GM20431 (cell line): ENCODE measurements around the gene ZBTB8OS.

Experiments used
- in situ Hi-C: fragments of 300-500 bp; cut with MseI, MboI; formaldehyde crosslinking; loops from one replicate; pipeline ENCODE4 v1.15.0; 2020; ENCODE audit warnings: low sequenced_read_pairs; ENCODE audit not compliant: unreplicated experiment

The ZBTB8OS gene

GRCh38 chr1:32613472-32613871 is 36.9 kb downstream of the ZBTB8OS start:
- in situ Hi-C loops, result no loop called here

DNA sequence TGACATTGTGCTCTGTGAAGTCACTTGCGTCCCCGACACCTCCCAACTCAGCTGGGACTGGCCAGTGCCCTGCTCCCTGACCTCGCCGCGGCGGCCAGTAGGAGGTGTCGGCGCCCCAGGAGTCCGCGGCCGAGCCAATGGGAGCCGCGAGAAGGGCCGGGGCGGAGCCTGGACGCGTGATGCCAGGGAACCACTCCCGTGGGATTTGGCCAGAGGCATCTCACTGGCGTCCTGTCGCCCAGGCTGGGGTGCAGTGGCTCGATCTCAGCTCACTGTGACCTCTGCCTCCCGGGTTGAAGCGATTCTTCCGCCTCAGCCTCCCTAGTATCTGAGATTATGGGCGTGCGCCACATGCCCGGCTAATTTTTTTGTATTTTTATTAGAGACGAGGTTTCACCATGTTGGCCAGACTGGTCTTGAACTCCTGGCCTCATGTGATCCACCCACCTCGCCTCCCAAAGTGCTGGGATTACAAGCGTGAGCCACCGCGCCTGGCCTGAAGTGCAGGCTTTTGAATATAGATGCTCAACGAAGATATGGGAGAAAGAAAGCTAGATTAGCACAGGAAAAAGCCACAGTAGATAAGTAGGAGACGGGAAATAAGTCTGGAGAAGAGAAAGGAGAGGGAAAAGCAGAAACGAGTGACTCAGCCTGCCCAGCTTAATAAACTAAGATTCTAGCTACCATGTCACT is 38.0 kb downstream of the ZBTB8OS start:
- in situ Hi-C loops, result no loop called here

DNA sequence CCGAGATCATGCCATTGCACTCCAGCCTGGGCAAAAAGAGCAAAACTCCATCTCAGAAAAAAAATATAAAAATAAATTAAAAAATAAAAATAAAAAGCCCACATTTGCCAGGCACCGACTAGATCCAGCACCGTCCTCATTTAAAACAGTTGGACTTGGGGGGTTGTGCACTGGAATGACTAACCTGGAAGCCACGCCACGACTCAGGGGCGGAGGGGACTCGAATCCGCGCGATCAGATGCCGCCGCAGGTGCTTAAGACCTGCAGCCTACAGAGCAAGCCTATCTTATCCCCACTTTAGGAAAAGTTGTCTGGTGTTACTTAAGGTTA is 38.5 kb downstream of the ZBTB8OS start:
- in situ Hi-C loops, result no loop called here

GRCh38 chr1:32609180-32609579 is 41.2 kb downstream of the ZBTB8OS start:
- in situ Hi-C loops, result no loop called here

DNA sequence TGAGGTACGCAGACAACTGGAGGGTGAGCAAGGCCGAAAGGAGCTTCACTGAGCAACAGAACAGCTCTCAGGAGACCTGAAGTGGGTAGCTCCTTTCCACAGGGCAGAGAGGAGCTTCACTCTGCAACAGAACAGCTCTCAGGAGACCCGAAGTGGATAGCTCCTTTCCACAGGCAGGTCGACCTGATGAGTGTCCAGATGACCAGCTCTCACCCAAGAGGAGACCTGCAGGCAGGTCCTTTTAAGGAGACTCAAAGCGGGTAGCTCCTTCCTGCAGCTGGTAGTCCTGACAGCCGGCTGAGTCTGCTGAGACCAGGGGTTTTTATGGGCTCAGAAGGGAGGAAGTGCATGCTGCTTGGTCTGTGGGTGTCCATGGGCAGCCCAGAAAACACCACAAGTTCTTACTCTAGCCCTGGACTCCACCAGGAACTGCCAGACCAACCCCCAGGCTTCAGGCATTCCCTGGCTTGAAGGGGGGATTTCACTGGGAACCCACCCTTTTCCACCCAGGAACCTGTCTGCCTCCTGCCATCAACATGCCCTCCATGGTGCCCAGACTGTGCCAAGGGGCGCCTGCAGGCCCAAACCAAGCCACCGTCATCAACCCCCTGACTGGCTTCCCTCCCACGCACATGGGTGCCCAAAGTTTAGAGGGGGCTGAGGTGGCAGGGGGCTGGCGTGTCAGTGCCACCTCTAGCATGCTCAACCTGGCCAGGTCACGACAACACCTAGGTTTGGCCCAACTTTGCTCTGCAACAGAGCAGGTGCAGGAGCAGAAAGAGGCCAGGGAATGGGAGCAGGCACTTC is 43.6 kb downstream of the ZBTB8OS start:
- in situ Hi-C loops, result no loop called here

- in situ Hi-C loops, result no loop called here
These were observed 44.5 kb downstream of the ZBTB8OS start for GRCh38 chr1:32605711-32606424.

GRCh38 chr1:32600034-32600433 is 50.3 kb downstream of the ZBTB8OS start:
- in situ Hi-C loops, result no loop called here

DNA sequence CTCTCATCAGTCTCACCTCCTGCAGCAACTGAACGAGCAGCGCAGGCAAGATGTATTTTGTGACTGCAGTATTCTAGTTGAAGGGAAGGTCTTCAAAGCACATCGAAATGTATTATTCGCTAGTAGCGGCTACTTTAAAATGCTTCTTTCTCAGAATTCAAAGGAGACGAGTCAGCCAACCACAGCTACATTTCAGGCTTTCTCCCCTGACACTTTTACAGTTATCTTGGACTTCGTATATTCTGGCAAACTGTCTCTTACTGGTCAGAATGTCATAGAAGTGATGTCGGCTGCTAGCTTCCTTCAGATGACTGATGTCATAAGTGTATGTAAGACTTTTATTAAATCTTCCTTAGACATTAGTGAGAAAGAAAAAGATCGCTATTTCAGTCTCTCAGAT is 57.4 kb downstream of the ZBTB8OS start:
- in situ Hi-C loops, result no loop called here

DNA sequence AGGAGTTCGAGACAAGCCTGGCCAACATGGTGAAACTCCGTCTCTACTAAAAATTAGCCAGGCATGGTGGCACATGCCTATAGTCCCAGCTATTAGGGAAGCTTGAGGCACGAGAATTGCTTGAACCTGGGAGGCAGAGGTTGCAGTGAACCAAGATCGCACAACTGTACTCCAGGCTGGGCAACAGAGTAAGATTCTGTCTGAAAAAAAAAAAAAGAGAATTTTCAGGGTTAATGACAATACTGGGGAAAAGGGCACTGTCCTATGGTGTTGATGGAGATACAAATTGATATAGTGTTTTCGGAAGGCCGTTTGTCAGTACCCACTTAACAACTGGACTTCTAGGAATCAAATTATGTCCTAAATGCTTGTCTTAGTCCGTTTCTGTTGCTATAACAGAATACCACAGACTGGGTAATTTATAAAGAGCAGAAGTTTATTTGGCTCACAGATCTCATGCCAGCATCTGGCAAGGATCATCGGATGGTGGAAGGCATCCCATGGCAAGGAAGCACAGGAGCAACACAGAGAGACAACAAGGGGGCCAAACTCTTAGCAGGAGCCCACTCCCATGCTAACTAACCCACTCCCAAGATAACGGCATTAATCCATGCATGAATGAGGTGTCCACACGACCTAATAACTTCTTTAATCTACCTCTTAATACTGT is 69.9 kb downstream of the ZBTB8OS start:
- in situ Hi-C loops, result no loop called here
